OCI-LY7 (cell line): ENCODE data around the gene FAM76B. TPM values are rescaled to one million over a fixed set of nuclear protein-coding genes. Genes with fewer than 3 reads are reported as not detected.

Experiments
- BruUV-seq: library from RNA; stranded (reverse); fragments of 400-500 nt; replicated peaks from 2 replicates; lab custom pipeline; 2021; lab: Mats Ljungman, UMichigan
- CTCF ChIA-PET: fragments of 300-600 bp; sonication (Branson Sonifier 250); formaldehyde crosslinking; loops from one replicate; lab custom pipeline; 2022; ENCODE audit warnings: antibody characterized with exemption; ENCODE audit not compliant: unreplicated experiment; lab: Charles Lee
- POLR2A ChIA-PET: fragments of 300-600 bp; sonication (Branson Sonifier 250); formaldehyde crosslinking; loops from one replicate; lab custom pipeline; 2022; ENCODE audit warnings: antibody characterized with exemption; lab: Charles Lee
- DNase-seq: peaks from one replicate; pipeline ENCODE4 v3.0.0-alpha.2; 2015; ENCODE audit warnings: low spot score
- H2AFZ ChIP-seq: fragments of 200-600 bp; sonication (generic), shearing (Covaris generic); 2 replicates; pipeline ENCODE4 v1.6.1; 2014; ENCODE audit warnings: mild to moderate bottlenecking, antibody characterized with exemption, low read length, moderate library complexity
- H3K27ac ChIP-seq: fragments of 200-600 bp; sonication (generic); 2 replicates; pipeline ENCODE4 v1.5.1; 2014; ENCODE audit warnings: mixed run types, low read depth, mild to moderate bottlenecking, moderate library complexity, low read length, inconsistent platforms; ENCODE audit not compliant: poor library complexity, severe bottlenecking
- H3K36me3 ChIP-seq: fragments of 200-600 bp; sonication (generic); 2 replicates; pipeline ENCODE4 v1.6.1; 2014; ENCODE audit warnings: mild to moderate bottlenecking, antibody characterized with exemption, low read length, moderate library complexity, mixed read lengths; ENCODE audit not compliant: insufficient read depth
- H3K4me1 ChIP-seq: fragments of 200-600 bp; sonication (generic); 2 replicates; pipeline ENCODE4 v1.5.1; 2014; ENCODE audit warnings: mild to moderate bottlenecking, low read length; ENCODE audit not compliant: insufficient read depth, poor library complexity, severe bottlenecking
- H3K4me2 ChIP-seq: fragments of 200-600 bp; sonication (generic); 2 replicates; pipeline ENCODE4 v1.6.1; 2014; ENCODE audit warnings: mild to moderate bottlenecking, low read length
- H3K4me3 ChIP-seq: fragments of 200-600 bp; sonication (generic); 2 replicates; pipeline ENCODE4 v1.5.1; 2014; ENCODE audit warnings: mild to moderate bottlenecking, low read depth, low read length; ENCODE audit not compliant: poor library complexity, severe bottlenecking
- H3K79me2 ChIP-seq: fragments of 200-600 bp; sonication (generic); 2 replicates; pipeline ENCODE4 v1.6.1; 2016; ENCODE audit warnings: low read depth, mild to moderate bottlenecking, low read length, moderate library complexity, mixed read lengths; ENCODE audit not compliant: insufficient read depth
- H3K9me2 ChIP-seq: fragments of 200-600 bp; sonication (generic); 2 replicates; pipeline ENCODE4 v1.6.1; 2016; ENCODE audit warnings: mild to moderate bottlenecking, low read length, mixed read lengths; ENCODE audit not compliant: insufficient read depth
- H3K9me3 ChIP-seq: fragments of 200-600 bp; sonication (generic); 2 replicates; pipeline ENCODE4 v1.6.1; 2014; ENCODE audit warnings: mild to moderate bottlenecking, mixed run types, low read length, mixed read lengths
- H4K20me1 ChIP-seq: fragments of 200-600 bp; sonication (generic); 2 replicates; pipeline ENCODE4 v1.6.1; 2014; ENCODE audit warnings: mild to moderate bottlenecking, antibody characterized with exemption, low read length, moderate library complexity, mixed read lengths; ENCODE audit not compliant: insufficient read depth
- EZH2phosphoT487 ChIP-seq: fragments of 200-600 bp; sonication (generic); IDR thresholded peaks from 2 replicates; pipeline ENCODE4 v1.6.1; 2018; ENCODE audit warnings: low read depth, borderline replicate concordance, mild to moderate bottlenecking, mixed run types, antibody characterized with exemption, low read length, moderate library complexity, mixed read lengths
- intact Hi-C: fragments of 100-400 bp; cut with micrococcal nuclease; formaldehyde crosslinking; loops from one replicate; pipeline ENCODE4 v1.10.0; 2022; ENCODE audit not compliant: unreplicated experiment
- total RNA-seq, 2 experiments: library from RNA; depleted of rRNA in 1 of 2; stranded (reverse); fragments of >200 nt in 1 of 2; shearing (Covaris generic) in 1 of 2; gene quantifications; 2 replicates each; pipeline ENCODE4 v1.2.3, GENCODE V29; 2014 to 2022
- TF ChIP-seq, protein P1 (sequence below): fragments of 200-600 bp; sonication (generic); conservative IDR thresholded peaks from 2 replicates; pipeline ENCODE4 v1.5.1; 2014; ENCODE audit warnings: mild to moderate bottlenecking, antibody characterized with exemption, low read length, moderate library complexity, mixed read lengths

Gene FAM76B
- total RNA-seq, 2 experiments from 2014 or later = 40.9 to 53.7 TPM

DNA sequence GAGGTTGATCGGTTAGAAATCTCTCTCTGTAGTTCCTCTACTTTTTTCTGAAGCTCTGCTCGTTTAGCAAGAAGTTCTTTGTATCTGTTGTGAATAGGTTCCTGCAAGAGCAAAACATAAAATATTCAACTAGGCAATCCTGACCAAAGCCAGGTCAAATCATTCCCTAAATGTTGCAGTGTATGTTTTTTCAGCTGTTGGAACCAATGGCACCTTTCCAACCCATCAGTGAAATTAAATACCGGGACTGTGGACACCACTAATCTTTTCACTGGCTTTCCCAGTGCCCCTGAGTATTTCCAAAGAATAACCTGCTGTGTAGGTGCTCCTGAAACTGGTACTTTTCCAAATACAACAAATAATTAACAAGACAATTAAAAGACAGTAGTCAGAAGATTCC is 45.8 kb upstream of the FAM76B start:
- TF ChIP-seq, protein P1, sequence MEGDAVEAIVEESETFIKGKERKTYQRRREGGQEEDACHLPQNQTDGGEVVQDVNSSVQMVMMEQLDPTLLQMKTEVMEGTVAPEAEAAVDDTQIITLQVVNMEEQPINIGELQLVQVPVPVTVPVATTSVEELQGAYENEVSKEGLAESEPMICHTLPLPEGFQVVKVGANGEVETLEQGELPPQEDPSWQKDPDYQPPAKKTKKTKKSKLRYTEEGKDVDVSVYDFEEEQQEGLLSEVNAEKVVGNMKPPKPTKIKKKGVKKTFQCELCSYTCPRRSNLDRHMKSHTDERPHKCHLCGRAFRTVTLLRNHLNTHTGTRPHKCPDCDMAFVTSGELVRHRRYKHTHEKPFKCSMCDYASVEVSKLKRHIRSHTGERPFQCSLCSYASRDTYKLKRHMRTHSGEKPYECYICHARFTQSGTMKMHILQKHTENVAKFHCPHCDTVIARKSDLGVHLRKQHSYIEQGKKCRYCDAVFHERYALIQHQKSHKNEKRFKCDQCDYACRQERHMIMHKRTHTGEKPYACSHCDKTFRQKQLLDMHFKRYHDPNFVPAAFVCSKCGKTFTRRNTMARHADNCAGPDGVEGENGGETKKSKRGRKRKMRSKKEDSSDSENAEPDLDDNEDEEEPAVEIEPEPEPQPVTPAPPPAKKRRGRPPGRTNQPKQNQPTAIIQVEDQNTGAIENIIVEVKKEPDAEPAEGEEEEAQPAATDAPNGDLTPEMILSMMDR = no peak
- TF ChIP-seq EZH2phosphoT487 = no peak

DNA sequence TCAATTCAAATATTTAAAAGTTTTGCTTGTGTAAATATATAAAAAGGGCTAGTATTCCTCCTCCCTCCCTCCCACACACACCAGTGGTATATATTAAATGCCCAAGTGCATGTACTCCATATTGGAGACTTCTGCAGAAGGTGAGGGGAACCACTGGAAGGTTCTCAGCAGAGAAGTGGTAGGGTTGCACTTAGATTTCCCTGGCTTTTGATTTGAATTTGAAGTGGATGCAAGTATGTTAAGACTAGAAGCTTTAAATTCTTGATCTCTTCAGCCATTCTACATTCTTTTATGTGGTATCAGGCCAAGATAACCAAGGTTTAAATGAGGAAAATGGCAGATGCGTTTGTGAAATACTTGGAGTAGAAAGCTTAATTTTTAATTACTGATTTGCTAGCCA is 43.8 kb upstream of the FAM76B start:
- ChIA-PET CTCF (no interaction called here), POLR2A (interaction anchor here (1.4 kb wide), 1 partner anchor 14 kb away, joined by 4 read pairs; no protein-coding TSS in a partner anchor)
- Histone ChIP-seq H3K9me3 (no peaks in the 10 kb centered on the region), H3K4me3 (no peak overlapping the region), H3K4me2 (no peak overlapping the region), H3K4me1 (no peaks in the 10 kb centered on the region), H3K36me3 (peaks cover 83% of the 10 kb centered on the region), H4K20me1 (no peaks in the 10 kb centered on the region), H3K9me2 (no peaks in the 10 kb centered on the region), H2AFZ (no peak overlapping the region), H3K79me2 (no peaks in the 10 kb centered on the region), H3K27ac (no peak overlapping the region)
- no peak for TF ChIP-seq EZH2phosphoT487
- TF ChIP-seq, protein P1 = no peak
- no peak for DNase-seq
- no TSS peak for BruUV-seq
- intact Hi-C loops = no loop called here

More for the DNA sequence above, 45.8 kb upstream of the FAM76B start:
- POLR2A ChIA-PET = interaction anchor here (0.6 kb wide), 2 partner anchors 451 to 508 kb away, joined by 4 read pairs; no protein-coding TSS in a partner anchor
- H3K36me3 ChIP-seq = peaks cover 75% of the 10 kb centered on the region
- no peak overlapping the region for H2AFZ ChIP-seq
- no peak overlapping the region for H3K4me2 ChIP-seq
- intact Hi-C loops = no loop called here
- H3K4me3 ChIP-seq = no peak overlapping the region
- CTCF ChIA-PET = no interaction called here
- H4K20me1 ChIP-seq = no peaks in the 10 kb centered on the region
- no peaks in the 10 kb centered on the region for H3K79me2 ChIP-seq
- DNase-seq = no peak
- H3K4me1 ChIP-seq = no peaks in the 10 kb centered on the region
- H3K9me2 ChIP-seq = no peaks in the 10 kb centered on the region
- no peaks in the 10 kb centered on the region for H3K9me3 ChIP-seq
- H3K27ac ChIP-seq = no peak overlapping the region
- BruUV-seq = no TSS peak

DNA sequence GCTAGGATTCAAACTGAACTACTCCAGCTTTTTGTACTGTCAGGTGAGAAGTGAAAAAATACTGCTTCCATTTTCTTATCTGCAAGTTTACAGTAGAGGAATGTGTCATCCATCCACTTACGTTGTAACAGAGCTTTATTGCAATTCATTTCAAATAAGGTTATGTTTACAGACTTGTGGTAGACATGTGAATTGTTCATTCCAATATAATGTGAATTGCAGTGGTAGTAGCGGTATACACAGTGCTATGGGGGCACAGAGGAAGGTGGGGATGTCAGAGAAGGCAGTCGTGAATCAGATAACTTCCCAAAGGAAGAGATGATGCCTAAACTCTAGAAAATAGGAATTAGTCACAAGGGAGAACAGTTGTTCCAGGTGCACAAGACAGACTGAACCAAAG is 43.2 kb upstream of the FAM76B start:
- intact Hi-C loops = no loop called here
- no peak overlapping the region for H2AFZ ChIP-seq
- no peaks in the 10 kb centered on the region for H3K9me3 ChIP-seq
- H3K9me2 ChIP-seq = no peaks in the 10 kb centered on the region
- TF ChIP-seq EZH2phosphoT487 = no peak
- TF ChIP-seq, protein P1 = no peak
- no peak overlapping the region for H3K4me3 ChIP-seq
- H3K36me3 ChIP-seq = peaks cover 85% of the 10 kb centered on the region
- H4K20me1 ChIP-seq = no peaks in the 10 kb centered on the region
- H3K79me2 ChIP-seq = no peaks in the 10 kb centered on the region
- H3K4me1 ChIP-seq = no peaks in the 10 kb centered on the region
- no TSS peak for BruUV-seq
- DNase-seq = no peak
- CTCF ChIA-PET = no interaction called here
- H3K27ac ChIP-seq = no peak overlapping the region
- POLR2A ChIA-PET = interaction anchor here (0.6 to 1.4 kb wide), 3 partner anchors 11 to 14 kb away, joined by 4 to 5 read pairs (median 4); no protein-coding TSS in a partner anchor
- no peak overlapping the region for H3K4me2 ChIP-seq
